NCI-H187 (cell line): Measurements from ENCODE around the gene BCL7B.
"Not testable (repeated sequence)": the region's sequence is repeated elsewhere in the genome, so short reads cannot be mapped to it uniquely, and the experiment has no call there.

Source experiments
- DNase-seq, 2 experiments: peaks; one replicate each; lab custom pipeline; 2025; lab: John Stamatoyannopoulos, UW

Gene BCL7B

GRCh38 chr7:73496626-73497025, 60.9 kb downstream of the BCL7B start:
- DNase-seq: no peak

- DNase-seq: not testable (repeated sequence)
Observed at GRCh38 chr7:73495507-73495906, 62.0 kb downstream of the BCL7B start.

GRCh38 chr7:73489976-73490375, 67.5 kb downstream of the BCL7B start:
- DNase-seq: no peak

- no peak for DNase-seq
Observed at GRCh38 chr7:73487486-73487885, 70.0 kb downstream of the BCL7B start.
